HG02840 (cell line): ENCODE results near the gene IFIT3.
A peak's percentile ranks its signal among the peaks of the same experiment; 100 is the strongest.

Source experiments
- ATAC-seq: cut with Tn5 transposase; IDR thresholded peaks from one replicate; pipeline ENCODE4 v1.9.1; 2021; ENCODE audit warnings: mild to moderate bottlenecking, moderate library complexity, moderate number of reproducible peaks; ENCODE audit not compliant: unreplicated experiment, low FRiP score

Gene IFIT3

GRCh38 chr10:89351780-89352597 lies 24.2 kb downstream of the IFIT3 start:
- no peak for ATAC-seq

- no peak for ATAC-seq
Measured at GRCh38 chr10:89352802-89353201, 25.0 kb downstream of the IFIT3 start.

DNA sequence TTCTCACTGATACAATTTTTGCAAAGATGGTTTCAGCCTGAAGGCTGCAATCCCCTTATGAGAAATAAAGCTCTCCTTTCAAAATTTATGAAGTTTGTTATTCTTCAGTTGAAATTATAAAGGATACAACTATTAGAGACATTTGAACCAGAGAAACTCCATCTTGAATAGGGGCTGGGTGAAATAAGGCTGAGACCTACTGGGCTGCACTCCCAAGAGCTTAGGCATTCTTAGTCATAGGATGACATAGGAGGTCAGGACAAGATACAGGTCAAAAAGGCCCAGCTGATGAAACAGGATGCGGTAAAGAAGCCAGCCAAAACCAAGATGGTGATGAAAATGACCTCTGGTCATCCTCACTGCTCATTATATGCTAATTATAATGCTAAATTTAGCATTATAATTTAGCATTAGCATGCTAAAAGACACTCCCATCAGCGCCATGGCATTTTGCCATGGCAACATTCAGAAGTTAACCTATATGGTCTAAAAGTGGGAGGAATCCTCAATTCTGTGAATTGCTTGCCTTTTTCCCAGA lies 27.7 kb downstream of the IFIT3 start:
- no peak for ATAC-seq

GRCh38 chr10:89357096-89357495 lies 29.3 kb downstream of the IFIT3 start:
- ATAC-seq: no peak

DNA sequence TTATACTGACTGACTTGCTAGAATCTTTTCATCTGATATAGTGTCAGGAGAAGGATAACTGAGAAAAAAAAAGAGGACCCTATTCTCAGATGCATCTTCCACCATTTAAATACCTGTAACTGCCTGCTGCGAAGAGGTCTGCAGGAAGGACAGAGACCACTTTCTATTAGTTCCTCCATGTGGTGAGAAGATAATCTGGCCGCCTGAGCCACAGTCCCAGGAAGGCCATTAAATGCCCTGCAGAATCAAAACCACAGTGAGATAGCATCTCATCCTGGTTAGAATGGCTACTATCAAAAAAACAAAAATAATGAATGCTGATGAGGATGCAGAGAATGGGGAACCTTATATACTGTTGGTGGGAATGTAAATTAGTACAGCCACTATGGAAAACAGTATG lies 30.2 kb downstream of the IFIT3 start:
- ATAC-seq: no peak

GRCh38 chr10:89360157-89360556 lies 32.4 kb downstream of the IFIT3 start:
- ATAC-seq: no peak

GRCh38 chr10:89362929-89363328 lies 35.1 kb downstream of the IFIT3 start:
- no peak for ATAC-seq

GRCh38 chr10:89363729-89364442 lies 36.1 kb downstream of the IFIT3 start:
- ATAC-seq: no peak

- ATAC-seq: no peak
Measured at GRCh38 chr10:89364531-89364930, 36.7 kb downstream of the IFIT3 start.

GRCh38 chr10:89367529-89367928 lies 39.7 kb downstream of the IFIT3 start:
- peak; percentile 50 for ATAC-seq

- ATAC-seq: no peak
Measured at GRCh38 chr10:89368129-89368528, 40.3 kb downstream of the IFIT3 start.

GRCh38 chr10:89369156-89370105 lies 41.6 kb downstream of the IFIT3 start:
- no peak for ATAC-seq

DNA sequence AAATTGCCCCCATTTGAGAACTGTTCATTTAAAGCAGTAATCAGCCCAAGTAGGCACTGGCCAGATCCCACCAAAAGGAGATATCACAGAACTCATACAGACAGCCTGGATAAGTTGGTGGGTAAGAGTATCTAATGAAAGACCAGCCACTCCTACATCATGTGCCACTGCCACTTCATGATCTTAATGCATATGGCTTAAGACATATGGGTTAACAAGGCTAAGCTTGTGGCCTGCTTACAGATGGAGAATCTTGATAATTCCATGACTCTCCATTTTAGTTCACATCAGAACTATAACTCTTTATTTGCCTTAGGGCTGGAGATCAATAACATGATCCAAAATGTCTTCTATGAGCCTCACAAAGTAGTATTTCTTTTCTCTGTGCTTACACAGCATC lies 43.3 kb downstream of the IFIT3 start:
- ATAC-seq: no peak

DNA sequence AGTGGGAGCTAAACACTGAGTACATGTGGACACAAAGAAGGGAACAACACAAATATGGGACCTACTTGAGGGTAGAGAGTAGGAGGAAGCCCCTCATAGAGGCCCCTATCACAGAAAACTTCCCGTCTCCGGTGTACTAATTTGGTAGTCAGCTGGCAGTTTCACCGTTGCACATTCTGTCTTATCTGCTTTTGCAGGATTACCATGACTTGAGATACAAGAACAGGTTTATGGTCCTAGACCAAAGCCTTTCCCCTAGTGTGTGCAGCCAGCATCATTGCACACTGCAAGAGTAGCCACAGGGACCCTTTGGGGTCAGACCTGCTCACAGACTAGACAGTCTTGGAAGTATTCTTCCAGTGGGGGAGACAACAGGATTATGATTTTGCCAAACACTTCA lies 44.2 kb downstream of the IFIT3 start:
- no peak for ATAC-seq

DNA sequence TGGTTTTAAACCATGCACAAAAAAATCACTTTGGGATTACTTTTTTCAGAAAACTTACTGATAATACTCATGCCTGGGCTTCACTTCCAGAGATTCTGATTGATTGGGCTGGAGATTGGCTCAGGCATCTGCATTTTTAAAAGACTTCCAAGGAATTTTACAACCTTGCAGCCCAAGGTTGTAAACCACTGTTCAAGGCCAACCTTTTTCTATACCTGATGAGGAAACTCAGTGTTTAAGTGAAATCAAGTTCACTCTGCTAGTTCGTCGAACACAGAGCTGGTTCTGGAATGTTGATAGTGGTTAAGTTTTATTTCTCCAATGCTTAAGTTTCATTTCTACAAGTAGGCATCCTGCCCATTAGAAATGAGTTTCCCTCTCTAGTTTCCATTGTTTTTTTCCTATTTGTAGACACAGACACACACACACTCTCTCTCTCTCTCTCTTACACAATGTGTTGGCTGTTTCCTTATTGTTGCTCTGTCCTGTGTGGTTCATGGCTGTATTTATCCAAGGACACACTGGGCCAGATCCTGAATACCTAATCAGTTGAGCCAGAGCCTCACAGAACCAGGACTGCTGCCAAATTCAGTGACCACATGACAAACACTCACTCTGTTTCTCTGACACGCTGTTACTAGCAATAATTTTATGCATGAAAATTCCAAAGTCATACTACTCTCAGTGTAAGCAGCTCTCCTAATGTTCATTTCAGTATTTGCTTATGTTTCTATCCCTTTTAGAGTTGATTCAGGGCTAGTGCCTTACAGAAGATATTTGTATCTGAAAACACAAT lies 46.3 kb downstream of the IFIT3 start:
- no peak for ATAC-seq

GRCh38 chr10:89374713-89375141 lies 46.9 kb downstream of the IFIT3 start:
- ATAC-seq: no peak

GRCh38 chr10:89377705-89378637 lies 50.2 kb downstream of the IFIT3 start, which contains the start of gene IFIT1B:
Gene IFIT1B (plus strand): TSS chr10:89378056. CDS start chr10:89378136, 80 bp downstream.
- no peak for ATAC-seq

DNA sequence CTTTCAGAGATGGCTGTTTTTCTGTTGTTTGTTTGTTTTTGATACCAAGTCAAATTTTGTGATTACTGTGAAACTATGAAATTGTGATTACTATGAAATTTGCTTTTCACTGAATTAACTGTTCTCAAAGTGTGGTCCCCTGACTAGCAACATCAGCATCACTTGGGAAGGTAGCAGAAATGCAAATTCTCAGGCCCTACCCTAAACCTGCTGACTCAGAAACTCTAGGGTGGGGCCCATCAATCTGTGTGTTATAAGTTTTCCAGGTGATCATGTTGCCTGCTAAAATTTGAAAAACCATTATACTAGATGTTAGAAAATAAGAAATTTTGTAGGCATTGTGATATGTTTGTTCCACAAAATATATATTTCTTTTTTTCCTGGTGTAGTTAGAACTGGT lies 51.3 kb downstream of the IFIT3 start:
- no peak for ATAC-seq

GRCh38 chr10:89382757-89383156 lies 55.0 kb downstream of the IFIT3 start:
- no peak for ATAC-seq
